ENCODE results near the gene DENND1A.

DNA sequence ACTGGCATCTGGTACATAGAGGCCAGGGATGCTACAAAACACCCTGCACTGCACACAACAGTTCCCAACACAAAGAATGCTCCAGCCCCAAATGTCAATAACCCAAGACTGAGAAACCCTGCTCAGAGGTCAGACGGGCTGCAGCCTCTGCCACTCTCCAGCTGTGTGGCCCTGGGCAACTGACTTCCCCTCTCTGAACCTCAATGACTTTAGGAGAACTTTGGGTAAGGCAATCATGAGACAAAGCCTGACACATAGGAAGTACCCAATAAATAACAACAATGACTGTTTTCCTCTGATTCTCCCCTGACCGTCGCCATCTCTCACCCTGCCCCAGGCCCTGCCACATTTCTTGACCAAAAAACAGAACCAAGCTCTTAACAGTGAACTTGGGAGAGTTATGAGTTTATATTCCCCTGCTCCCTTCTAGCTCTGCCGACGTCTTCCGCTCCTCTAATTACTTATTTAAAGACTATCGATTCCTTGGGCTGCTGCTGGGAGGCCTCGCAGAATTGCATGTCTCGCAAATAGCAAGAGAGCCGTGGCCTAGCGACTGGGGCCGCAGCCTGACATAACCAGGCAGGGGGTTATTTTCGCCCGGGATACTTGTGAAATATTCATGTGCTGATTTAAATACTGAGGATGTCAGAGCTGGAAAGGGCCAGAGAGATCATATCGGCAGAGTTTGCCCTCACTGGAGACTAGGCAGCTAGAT lies 598.4 kb downstream of the DENND1A start:
- TF ChIP-seq CTCF (IDR thresholded peaks at IDR 0.05): no peak
- no peak for TF ChIP-seq HOXA7 (CRISPR knock-in tag; IDR thresholded peaks at IDR 0.05)
- TF ChIP-seq BHLHE40 (IDR thresholded peaks at IDR 0.05; ENCODE audit: low read depth, low read length): no peak
- TF ChIP-seq ATOH8 (CRISPR knock-in tag; IDR thresholded peaks at IDR 0.05; ENCODE audit: low read depth): no peak
- TF ChIP-seq POLR2A (IDR thresholded peaks at IDR 0.05; ENCODE audit: low read length): no peak
- TF ChIP-seq MAZ (IDR thresholded peaks at IDR 0.05; ENCODE audit: borderline replicate concordance, low read depth, low read length): no peak
- no peak for TF ChIP-seq CHD4 (IDR thresholded peaks at IDR 0.05; ENCODE audit: borderline replicate concordance)
- TF ChIP-seq, protein P1, sequence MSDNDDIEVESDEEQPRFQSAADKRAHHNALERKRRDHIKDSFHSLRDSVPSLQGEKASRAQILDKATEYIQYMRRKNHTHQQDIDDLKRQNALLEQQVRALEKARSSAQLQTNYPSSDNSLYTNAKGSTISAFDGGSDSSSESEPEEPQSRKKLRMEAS (IDR thresholded peaks at IDR 0.05): no peak
- TF ChIP-seq MYC (IDR thresholded peaks at IDR 0.05; ENCODE audit: borderline replicate concordance, low read length): no peak
- TF ChIP-seq ZNF302 (CRISPR knock-in tag; IDR thresholded peaks at IDR 0.05): no peak
- TF ChIP-seq PHF8 (IDR thresholded peaks at IDR 0.05; ENCODE audit: borderline replicate concordance, low read depth): no peak
- no peak for TF ChIP-seq JUN (IDR thresholded peaks at IDR 0.05)
- no peak for TF ChIP-seq CBX2 (IDR thresholded peaks at IDR 0.05; ENCODE audit: borderline replicate concordance, low read depth)
- TF ChIP-seq CEBPB (IDR thresholded peaks at IDR 0.05): no peak
